GM12874 (cell line): ENCODE results near the gene CPNE4.

Experiments used
- TF ChIP-seq, protein P1 (sequence below): IDR thresholded peaks from 2 replicates; pipeline ENCODE4 v1.5.1; 2011; ENCODE audit warnings: low read depth, mild to moderate bottlenecking, control low read depth, low read length, moderate library complexity; ENCODE audit not compliant: insufficient read depth

The CPNE4 gene

DNA sequence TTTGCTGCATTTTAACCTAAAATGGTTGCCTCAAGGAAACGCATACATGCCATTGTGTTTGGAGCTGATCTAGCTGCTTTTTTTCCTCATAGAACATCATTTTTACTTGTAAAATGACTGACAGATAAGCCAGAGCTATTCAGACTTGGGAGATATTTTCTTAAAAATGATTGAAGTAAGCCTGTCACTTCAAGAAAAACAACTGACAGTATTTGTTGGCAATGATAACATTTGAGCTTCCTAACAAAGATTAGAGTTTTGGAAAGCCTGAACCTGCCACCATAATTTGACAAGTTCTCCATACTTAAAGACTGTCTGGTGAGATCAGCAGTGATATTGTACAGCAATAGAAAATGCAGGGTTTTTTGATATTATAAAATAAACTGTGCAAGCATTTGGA, 504.4 kb downstream of the CPNE4 start:
- TF ChIP-seq, protein P1, sequence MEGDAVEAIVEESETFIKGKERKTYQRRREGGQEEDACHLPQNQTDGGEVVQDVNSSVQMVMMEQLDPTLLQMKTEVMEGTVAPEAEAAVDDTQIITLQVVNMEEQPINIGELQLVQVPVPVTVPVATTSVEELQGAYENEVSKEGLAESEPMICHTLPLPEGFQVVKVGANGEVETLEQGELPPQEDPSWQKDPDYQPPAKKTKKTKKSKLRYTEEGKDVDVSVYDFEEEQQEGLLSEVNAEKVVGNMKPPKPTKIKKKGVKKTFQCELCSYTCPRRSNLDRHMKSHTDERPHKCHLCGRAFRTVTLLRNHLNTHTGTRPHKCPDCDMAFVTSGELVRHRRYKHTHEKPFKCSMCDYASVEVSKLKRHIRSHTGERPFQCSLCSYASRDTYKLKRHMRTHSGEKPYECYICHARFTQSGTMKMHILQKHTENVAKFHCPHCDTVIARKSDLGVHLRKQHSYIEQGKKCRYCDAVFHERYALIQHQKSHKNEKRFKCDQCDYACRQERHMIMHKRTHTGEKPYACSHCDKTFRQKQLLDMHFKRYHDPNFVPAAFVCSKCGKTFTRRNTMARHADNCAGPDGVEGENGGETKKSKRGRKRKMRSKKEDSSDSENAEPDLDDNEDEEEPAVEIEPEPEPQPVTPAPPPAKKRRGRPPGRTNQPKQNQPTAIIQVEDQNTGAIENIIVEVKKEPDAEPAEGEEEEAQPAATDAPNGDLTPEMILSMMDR = no peak

DNA sequence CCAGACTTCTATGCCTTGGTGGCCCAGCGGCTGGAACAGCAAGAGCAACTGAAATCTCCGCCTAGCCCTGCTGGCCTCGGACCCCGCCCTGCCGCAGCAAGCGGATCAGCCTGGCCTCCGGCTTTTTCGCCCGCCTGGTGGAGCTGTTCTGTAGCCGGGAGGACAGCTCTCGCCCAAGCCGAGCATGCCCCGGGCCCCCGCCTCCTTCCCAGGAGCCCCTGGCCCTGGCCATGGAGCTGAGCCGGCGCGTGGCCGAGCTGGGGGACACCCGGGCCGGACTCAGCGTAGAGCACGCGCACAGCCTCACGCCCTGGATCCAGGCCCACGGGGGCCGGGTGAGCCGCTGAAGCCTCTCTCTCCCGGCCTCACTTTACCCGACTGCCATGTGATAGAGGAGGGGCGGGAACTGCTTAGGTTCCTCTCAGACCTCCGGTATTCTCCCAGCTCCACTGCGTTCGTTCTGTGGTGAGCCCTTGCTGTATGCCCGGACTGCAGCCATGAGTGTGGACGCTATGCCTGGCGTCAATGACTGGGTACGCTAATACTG, 507.9 kb downstream of the CPNE4 start:
- TF ChIP-seq, protein P1 = peak; percentile 60

DNA sequence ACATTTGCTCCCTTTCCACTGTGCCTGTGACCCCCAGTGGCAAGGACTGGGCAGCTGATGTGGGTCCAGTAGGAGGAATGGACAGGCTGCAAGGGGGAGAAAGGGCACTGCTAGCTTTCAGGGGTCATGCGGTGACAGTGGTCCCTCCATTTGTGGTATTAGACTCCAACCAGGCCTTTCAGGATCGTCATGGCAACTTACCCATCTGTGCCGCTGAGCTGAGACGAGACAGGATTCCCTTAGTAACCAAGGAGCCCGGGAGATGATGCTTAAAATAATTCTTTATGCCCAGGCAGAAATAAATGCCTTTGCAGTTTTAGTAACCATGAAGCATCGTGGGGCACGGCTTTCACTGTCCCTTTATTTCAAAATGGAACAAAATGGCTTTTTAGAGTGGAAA, 516.1 kb downstream of the CPNE4 start:
- TF ChIP-seq, protein P1 = no peak

DNA sequence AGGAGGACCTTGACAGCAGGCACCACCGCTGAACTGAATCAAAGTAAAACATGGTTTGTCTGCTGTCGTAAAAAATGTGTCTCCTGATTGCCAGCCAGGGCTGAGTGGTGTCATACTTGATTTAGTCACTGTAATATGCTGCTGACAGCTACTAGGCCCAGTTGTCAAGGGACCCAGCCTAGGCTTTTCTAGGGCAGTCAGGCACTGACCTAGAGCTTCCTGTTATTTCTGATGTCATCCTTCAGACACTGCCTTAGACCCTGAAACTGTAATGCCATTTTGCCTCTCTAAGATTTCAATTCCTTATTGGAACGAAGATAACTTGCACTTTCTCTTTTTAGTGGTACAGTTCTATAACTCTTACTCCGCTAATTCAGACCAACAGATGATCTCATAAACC, 529.4 kb downstream of the CPNE4 start:
- TF ChIP-seq, protein P1 = no peak

DNA sequence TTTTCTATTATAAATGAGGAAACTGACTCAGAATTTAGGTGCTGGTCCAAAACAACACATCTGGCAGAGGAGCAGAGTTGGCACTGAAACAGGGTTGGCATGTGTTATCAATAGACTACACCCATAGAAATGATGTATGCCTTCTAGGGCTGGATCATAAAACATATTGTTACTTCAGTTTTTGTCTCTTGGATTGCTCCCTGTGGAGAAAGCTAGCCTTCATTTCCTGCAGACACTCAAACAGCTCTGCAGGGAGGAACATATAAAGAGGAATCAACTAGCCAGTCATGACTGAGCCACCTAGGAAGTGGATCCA, 531.5 kb downstream of the CPNE4 start:
- TF ChIP-seq, protein P1 = no peak

DNA sequence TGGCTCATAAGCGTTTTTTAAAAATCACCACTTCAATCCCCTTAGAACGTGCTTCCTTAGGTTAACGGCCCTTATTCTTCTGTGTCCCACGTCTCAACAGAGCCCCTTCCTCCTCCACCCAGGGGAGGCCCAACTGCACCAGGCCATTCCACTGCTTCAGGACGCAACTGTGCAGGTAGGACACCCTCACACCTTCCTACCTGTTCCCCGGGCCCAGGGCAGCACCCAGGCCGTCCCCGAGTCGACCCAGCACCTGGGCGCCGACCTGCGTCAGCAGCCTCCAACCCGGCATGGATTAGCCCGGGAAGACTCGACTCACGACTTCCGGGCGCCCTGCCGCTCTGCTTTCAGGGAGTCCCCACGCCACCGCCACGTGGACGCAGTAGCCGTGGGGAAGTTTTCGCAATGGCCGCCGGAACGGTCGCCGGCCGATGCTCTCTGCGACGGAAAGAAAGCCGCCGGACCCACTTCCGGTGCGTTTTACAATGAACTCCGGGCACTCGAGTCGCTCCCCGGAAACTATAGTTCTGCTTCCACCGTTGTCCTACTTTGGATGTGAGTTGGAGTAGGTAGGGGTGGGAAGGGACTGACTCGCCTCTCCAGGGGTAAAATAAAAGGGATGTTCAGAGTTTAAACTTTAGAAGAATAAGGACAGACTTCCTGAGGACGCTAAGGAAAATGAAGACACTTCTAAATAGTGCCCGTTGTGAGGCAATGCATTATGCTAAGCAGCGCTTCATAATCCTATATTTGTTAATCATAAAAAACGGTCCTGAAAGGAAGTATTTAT, 532.1 kb downstream of the CPNE4 start, which contains the start of gene MRPL3:
Gene MRPL3, minus strand, starts transcription at position 442 of the 790 bp plus-strand sequence. Its CDS starts 150 bp downstream, at position 292.
- TF ChIP-seq, protein P1 = no peak

DNA sequence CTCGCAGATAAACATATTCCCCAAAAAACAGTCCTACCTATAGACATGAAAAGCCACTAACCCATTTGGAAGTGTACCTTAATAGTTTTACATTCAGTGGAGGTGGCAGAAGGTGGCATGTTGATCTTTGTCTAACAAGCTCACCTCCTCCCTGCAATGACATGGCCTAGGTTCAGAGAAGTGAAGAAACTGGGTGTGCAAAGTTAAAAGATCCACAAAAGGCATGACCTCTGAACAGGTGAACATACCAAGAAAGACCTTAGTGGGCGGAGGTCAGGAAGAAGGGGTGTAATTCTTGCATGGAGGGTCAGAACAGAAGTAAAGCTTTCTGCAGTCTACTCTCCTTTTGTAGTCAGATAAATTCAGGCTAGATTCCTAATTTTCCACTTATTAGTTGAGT, 532.9 kb downstream of the CPNE4 start:
- TF ChIP-seq, protein P1 = no peak
